Measurements from ENCODE around the gene PLXNA4. TPM values are rescaled to one million over a fixed set of nuclear protein-coding genes. Genes with fewer than 3 reads are reported as not detected.

Gene PLXNA4
- polyA plus RNA-seq, 2 of the 4 experiments (the other 2 are of a cell fraction) = 0.12 to 0.34 TPM

GRCh38 chr7:132322970-132323369 lies 253.3 kb downstream of the PLXNA4 start:
- no peaks in the 10 kb centered on the region for H3K4me1 ChIP-seq
- 12% methylated on average over 3 of the region's 3 CpGs for WGBS (ENCODE audit: missing lambda C conversion rate)
- no peak overlapping the region for H3K4me2 ChIP-seq
- TF ChIP-seq, protein P1, sequence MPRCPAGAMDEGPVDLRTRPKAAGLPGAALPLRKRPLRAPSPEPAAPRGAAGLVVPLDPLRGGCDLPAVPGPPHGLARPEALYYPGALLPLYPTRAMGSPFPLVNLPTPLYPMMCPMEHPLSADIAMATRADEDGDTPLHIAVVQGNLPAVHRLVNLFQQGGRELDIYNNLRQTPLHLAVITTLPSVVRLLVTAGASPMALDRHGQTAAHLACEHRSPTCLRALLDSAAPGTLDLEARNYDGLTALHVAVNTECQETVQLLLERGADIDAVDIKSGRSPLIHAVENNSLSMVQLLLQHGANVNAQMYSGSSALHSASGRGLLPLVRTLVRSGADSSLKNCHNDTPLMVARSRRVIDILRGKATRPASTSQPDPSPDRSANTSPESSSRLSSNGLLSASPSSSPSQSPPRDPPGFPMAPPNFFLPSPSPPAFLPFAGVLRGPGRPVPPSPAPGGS (IDR thresholded peaks at IDR 0.05) = no peak
- H3K27ac ChIP-seq = no peak overlapping the region
- ChIA-PET POLR2A (no interaction called here), CTCF (no interaction called here)
- no peak overlapping the region for H3K4me3 ChIP-seq
- DNase-seq (ENCODE audit: low read depth in 1 of 2, low spot score in 1 of 2) (no peak), ATAC-seq (no peak), FAIRE-seq (no peak)
- H3K9me3 ChIP-seq = no peaks in the 10 kb centered on the region; the same call in 2 of the 3 replicates

GRCh38 chr7:132321387-132321786 lies 254.9 kb downstream of the PLXNA4 start:
- POLR2A ChIA-PET = no interaction called here
- Histone ChIP-seq H3K4me2 (no peak overlapping the region), H3K4me3 (no peak overlapping the region), H3K27ac (no peak overlapping the region), H3K4me1 (no peaks in the 10 kb centered on the region), H3K9me3 (no peaks in the 10 kb centered on the region; the same call in 2 of the 3 replicates)
- CTCF ChIA-PET = interaction anchor here (1.4 to 5.0 kb wide), 2 partner anchors 13 to 258 kb away, joined by 5 to 35 read pairs; no protein-coding TSS in a partner anchor
- DNase-seq (ENCODE audit: low read depth in 1 of 2, low spot score in 1 of 2) = peak in 1 of 2 experiments; percentile 26
- WGBS (ENCODE audit: missing lambda C conversion rate) = 46% methylated on average over 4 of the region's 6 CpGs
- TF ChIP-seq CBX2 (IDR thresholded peaks at IDR 0.05; ENCODE audit: borderline replicate concordance, low read depth) = no peak
- no peak for TF ChIP-seq ZSCAN20 (CRISPR knock-in tag; IDR thresholded peaks at IDR 0.05)
- no peak for TF ChIP-seq HOXB5 (CRISPR knock-in tag; IDR thresholded peaks at IDR 0.05)
- no peak for TF ChIP-seq RFX5 (IDR thresholded peaks at IDR 0.05)
- TF ChIP-seq JUN (IDR thresholded peaks at IDR 0.05) = no peak
- TF ChIP-seq RARB (CRISPR knock-in tag; IDR thresholded peaks at IDR 0.05) = no peak
- TF ChIP-seq HOXA7 (CRISPR knock-in tag; IDR thresholded peaks at IDR 0.05) = no peak
- peak in 1 of 2 experiments; percentile 16; a peak in 1 of 6 replicates for ATAC-seq
- FAIRE-seq = no peak

DNA sequence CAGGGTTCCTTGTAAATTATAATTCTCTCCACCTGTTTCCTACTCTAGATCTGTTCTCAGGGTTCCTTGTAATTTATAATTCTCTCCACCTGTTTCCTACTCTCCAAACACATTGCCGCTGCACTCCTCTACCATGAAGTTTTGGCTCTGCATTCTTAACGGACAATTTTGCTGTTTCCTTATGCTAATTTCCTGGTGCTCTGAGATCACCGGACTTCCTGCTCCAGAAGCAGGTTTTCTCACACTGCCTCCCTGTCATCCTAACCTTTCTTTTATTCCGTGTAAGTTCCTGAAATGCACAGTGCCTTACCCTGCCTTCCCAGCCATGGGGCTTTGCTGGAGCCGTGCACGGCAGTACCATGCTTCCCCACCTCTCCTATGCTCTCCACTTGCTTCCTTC lies 256.8 kb downstream of the PLXNA4 start:
- FAIRE-seq (no peak), ATAC-seq (no peak), DNase-seq (ENCODE audit: low read depth in 1 of 2, low spot score in 1 of 2) (no peak)
- TF ChIP-seq, protein P2, sequence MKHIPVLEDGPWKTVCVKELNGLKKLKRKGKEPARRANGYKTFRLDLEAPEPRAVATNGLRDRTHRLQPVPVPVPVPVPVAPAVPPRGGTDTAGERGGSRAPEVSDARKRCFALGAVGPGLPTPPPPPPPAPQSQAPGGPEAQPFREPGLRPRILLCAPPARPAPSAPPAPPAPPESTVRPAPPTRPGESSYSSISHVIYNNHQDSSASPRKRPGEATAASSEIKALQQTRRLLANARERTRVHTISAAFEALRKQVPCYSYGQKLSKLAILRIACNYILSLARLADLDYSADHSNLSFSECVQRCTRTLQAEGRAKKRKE (CRISPR knock-in tag; IDR thresholded peaks at IDR 0.05; ENCODE audit: low read depth) = no peak
- TF ChIP-seq, protein P3, sequence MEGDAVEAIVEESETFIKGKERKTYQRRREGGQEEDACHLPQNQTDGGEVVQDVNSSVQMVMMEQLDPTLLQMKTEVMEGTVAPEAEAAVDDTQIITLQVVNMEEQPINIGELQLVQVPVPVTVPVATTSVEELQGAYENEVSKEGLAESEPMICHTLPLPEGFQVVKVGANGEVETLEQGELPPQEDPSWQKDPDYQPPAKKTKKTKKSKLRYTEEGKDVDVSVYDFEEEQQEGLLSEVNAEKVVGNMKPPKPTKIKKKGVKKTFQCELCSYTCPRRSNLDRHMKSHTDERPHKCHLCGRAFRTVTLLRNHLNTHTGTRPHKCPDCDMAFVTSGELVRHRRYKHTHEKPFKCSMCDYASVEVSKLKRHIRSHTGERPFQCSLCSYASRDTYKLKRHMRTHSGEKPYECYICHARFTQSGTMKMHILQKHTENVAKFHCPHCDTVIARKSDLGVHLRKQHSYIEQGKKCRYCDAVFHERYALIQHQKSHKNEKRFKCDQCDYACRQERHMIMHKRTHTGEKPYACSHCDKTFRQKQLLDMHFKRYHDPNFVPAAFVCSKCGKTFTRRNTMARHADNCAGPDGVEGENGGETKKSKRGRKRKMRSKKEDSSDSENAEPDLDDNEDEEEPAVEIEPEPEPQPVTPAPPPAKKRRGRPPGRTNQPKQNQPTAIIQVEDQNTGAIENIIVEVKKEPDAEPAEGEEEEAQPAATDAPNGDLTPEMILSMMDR (IDR thresholded peaks at IDR 0.05) = no peak
- TF ChIP-seq, protein P4, sequence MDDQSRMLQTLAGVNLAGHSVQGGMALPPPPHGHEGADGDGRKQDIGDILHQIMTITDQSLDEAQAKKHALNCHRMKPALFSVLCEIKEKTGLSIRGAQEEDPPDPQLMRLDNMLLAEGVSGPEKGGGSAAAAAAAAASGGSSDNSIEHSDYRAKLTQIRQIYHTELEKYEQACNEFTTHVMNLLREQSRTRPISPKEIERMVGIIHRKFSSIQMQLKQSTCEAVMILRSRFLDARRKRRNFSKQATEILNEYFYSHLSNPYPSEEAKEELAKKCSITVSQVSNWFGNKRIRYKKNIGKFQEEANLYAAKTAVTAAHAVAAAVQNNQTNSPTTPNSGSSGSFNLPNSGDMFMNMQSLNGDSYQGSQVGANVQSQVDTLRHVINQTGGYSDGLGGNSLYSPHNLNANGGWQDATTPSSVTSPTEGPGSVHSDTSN (IDR thresholded peaks at IDR 0.05) = no peak
- TF ChIP-seq ZSCAN20 (CRISPR knock-in tag; IDR thresholded peaks at IDR 0.05) = no peak
- TF ChIP-seq SMC3 (IDR thresholded peaks at IDR 0.05) = no peak
- TF ChIP-seq JUNB (IDR thresholded peaks at IDR 0.05) = no peak
- no peak for TF ChIP-seq BHLHE40 (IDR thresholded peaks at IDR 0.05; ENCODE audit: low read depth, low read length)
- TF ChIP-seq FOSB (CRISPR knock-in tag; IDR thresholded peaks at IDR 0.05) = no peak
- no peak for TF ChIP-seq POLR2A (IDR thresholded peaks at IDR 0.05; ENCODE audit: low read length)
- TF ChIP-seq ZC3H11A (IDR thresholded peaks at IDR 0.05) = no peak
- TF ChIP-seq HMGXB4 (CRISPR knock-in tag; IDR thresholded peaks at IDR 0.05; ENCODE audit: borderline replicate concordance) = no peak
- Histone ChIP-seq H3K27ac (no peak overlapping the region), H3K9me3 (no peaks in the 10 kb centered on the region), H3K4me3 (no peak overlapping the region), H3K4me1 (no peaks in the 10 kb centered on the region), H3K4me2 (no peak overlapping the region)
- POLR2A ChIA-PET = no interaction called here
- CTCF ChIA-PET = interaction anchor here (0.7 to 5.0 kb wide), 25 partner anchors 9 to 1700 kb away, joined by 3 to 35 read pairs (median 4); no protein-coding TSS in a partner anchor
- WGBS (ENCODE audit: missing lambda C conversion rate) = 72% methylated on average over 6 of the region's 6 CpGs

Measured in A549 (cell line).